Transverse colon (tissue), 4 donors: ENCODE data around the gene ATCAY. TPM values are rescaled to one million over a fixed set of nuclear protein-coding genes. Genes with fewer than 3 reads are reported as not detected.
A peak's percentile ranks its signal among the peaks of the same experiment; 100 is the strongest.

Experiments used
- DNase-seq: peaks from one replicate; pipeline ENCODE4 v3.0.0-alpha.2; 2019
- H3K27ac ChIP-seq, 4 donors: fragments of 200-600 bp; sonication (generic); 2 replicates each; pipeline ENCODE4 v1.5.1; 2016 to 2018; ENCODE audit warnings: inconsistent platforms in 4 of 4
- H3K27me3 ChIP-seq: fragments of 200-600 bp; sonication (generic); 2 replicates; pipeline ENCODE4 v1.5.1; 2017; ENCODE audit warnings: inconsistent platforms
- H3K36me3 ChIP-seq, 4 donors: fragments of 200-600 bp; sonication (generic); 2 replicates each; pipeline ENCODE4 v1.5.1; 2017 to 2019; ENCODE audit warnings: inconsistent platforms in 4 of 4
- H3K4me1 ChIP-seq, 4 donors: fragments of 200-600 bp; sonication (generic); 2 replicates each; pipeline ENCODE4 v1.5.1; 2017 to 2020; ENCODE audit warnings: inconsistent platforms in 4 of 4
- H3K4me3 ChIP-seq, 4 donors: fragments of 200-600 bp; sonication (generic); 1 replicate in 1 of 4; 2 replicates in 3 of 4; pipeline versions ENCODE4 v1.5.1 to v1.6.1; 2017 to 2019; ENCODE audit warnings: inconsistent platforms in 4 of 4
- H3K9me3 ChIP-seq, 2 donors: fragments of 200-600 bp; sonication (generic); 2 replicates each; pipeline ENCODE4 v1.5.1; 2017 to 2019; ENCODE audit warnings: inconsistent platforms in 2 of 2
- CTCF ChIP-seq, 5 experiments: fragments of 200-600 bp in 3 of 5; fragments of 450-650 bp in 2 of 5; sonication (generic) in 3 of 5; IDR thresholded peaks; 1 replicate in 2 of 5; 2 replicates in 3 of 5; pipeline ENCODE4 v1.5.1; 2016 to 2017; ENCODE audit warnings: antibody characterized with exemption in 5 of 5, inconsistent platforms in 3 of 5, mild to moderate bottlenecking in 2 of 5, moderate library complexity in 1 of 5
- EP300 ChIP-seq: sonication (generic); formaldehyde crosslinking; IDR thresholded peaks from one replicate; pipeline ENCODE4 v1.6.1; 2017; ENCODE audit warnings: antibody characterized with exemption, low read depth
- POLR2A ChIP-seq: fragments of 450-650 bp; IDR thresholded peaks from one replicate; pipeline ENCODE4 v1.6.1; 2016; ENCODE audit warnings: antibody characterized with exemption, mild to moderate bottlenecking, moderate library complexity
- POLR2AphosphoS5 ChIP-seq, 3 donors: sonication (generic); formaldehyde crosslinking; IDR thresholded peaks; one replicate each; pipeline ENCODE4 v1.6.1; 2016; ENCODE audit warnings: antibody characterized with exemption in 3 of 3
- WGBS, 2 donors: methylation state at CpG; one replicate each; pipeline ENCODE4 v1.1.5; 2018; ENCODE audit warnings: low coverage in 1 of 2; 5-methylcytosine and 5-hydroxymethylcytosine counted together
- in situ Hi-C, 4 donors: fragments of 200-750 bp; cut with MboI; loops; one replicate each; pipeline versions ENCODE4 v1.15.0 to v1.15.1; 2017; ENCODE audit warnings: low sequenced_read_pairs in 3 of 4, low pct_ligation_motif_present in 1 of 4, low pct_unique_long_range_greater_than_20kb in 1 of 4
- intact Hi-C: fragments of 100-400 bp; cut with DNase I; formaldehyde crosslinking; loops from one replicate; pipeline ENCODE4 v1.15.1; 2023; ENCODE audit warnings: low total_unique reads
- total RNA-seq, 4 donors: library from RNA; depleted of rRNA; stranded (reverse); fragments of >200 nt; gene quantifications; one replicate each; pipeline ENCODE4 v1.1.0, GENCODE V29; 2016

Gene ATCAY
- total RNA-seq, 4 donors from 2014 or later = 0.32 to 0.60 (median 0.55) TPM; not detected in 1

GRCh38 chr19:3855320-3855719 is 25.2 kb upstream of the ATCAY start:
- Histone ChIP-seq H3K27me3 (no peaks in the 10 kb centered on the region), H3K4me1 (no peaks in the 10 kb centered on the region), H3K4me3 (no peak overlapping the region), H3K27ac (no peak overlapping the region), H3K36me3 (no peaks in the 10 kb centered on the region), H3K9me3 (peaks cover 0 to 7% of the 10 kb centered on the region in 2 donors)
- WGBS, 2 donors = 64 to 65% methylated on average over 14 to 19 of the region's 19 CpGs
- intact Hi-C loops = no loop called here
- in situ Hi-C loops = no loop called here
- DNase-seq = peak; percentile 54
- TF ChIP-seq CTCF (IDR thresholded peaks at IDR 0.05) = no peak
- no peak for TF ChIP-seq EP300
- TF ChIP-seq POLR2AphosphoS5 (IDR thresholded peaks at IDR 0.05) = no peak

GRCh38 chr19:3857449-3858003 is 23.0 kb upstream of the ATCAY start:
- Histone ChIP-seq H3K27me3 (no peaks in the 10 kb centered on the region), H3K4me1 (no peaks in the 10 kb centered on the region), H3K9me3 (no peaks in the 10 kb centered on the region), H3K4me3 (no peak overlapping the region), H3K36me3 (no peaks in the 10 kb centered on the region), H3K27ac (no peak overlapping the region)
- TF ChIP-seq POLR2AphosphoS5 (IDR thresholded peaks at IDR 0.05) = no peak
- no peak for TF ChIP-seq EP300
- TF ChIP-seq CTCF (IDR thresholded peaks at IDR 0.05) = no peak
- TF ChIP-seq POLR2A = no peak
- 69 to 81% methylated on average over 7 to 12 of the region's 12 CpGs for WGBS, 2 donors
- intact Hi-C loops (no loop called here), in situ Hi-C loops (no loop called here)
- no peak for DNase-seq

- Histone ChIP-seq H3K27ac (no peak overlapping the region), H3K36me3 (no peaks in the 10 kb centered on the region), H3K4me3 (no peak overlapping the region), H3K4me1 (no peaks in the 10 kb centered on the region), H3K9me3 (no peaks in the 10 kb centered on the region), H3K27me3 (peaks cover 4% of the 10 kb centered on the region)
- no peak for DNase-seq
- TF ChIP-seq POLR2A (no peak), EP300 (no peak), POLR2AphosphoS5 (IDR thresholded peaks at IDR 0.05) (no peak)
- WGBS, 2 donors = 85% methylated on average over 17 of the region's 17 CpGs; no CpG with 5 or more reads in 1 of the 2 donors
- intact Hi-C loops = no loop called here
- in situ Hi-C loops = loop anchor here in 1 of 4 donors (10.0 kb wide), 1 partner anchor 364 kb away; the partner anchor contains the start of gene EBI3
Measured at GRCh38 chr19:3860499-3860898, 20.0 kb upstream of the ATCAY start.

GRCh38 chr19:3862826-3863500 is 17.5 kb upstream of the ATCAY start:
- Histone ChIP-seq H3K9me3 (no peaks in the 10 kb centered on the region), H3K4me1 (no peaks in the 10 kb centered on the region), H3K4me3 (no peak overlapping the region), H3K36me3 (no peaks in the 10 kb centered on the region), H3K27ac (no peak overlapping the region), H3K27me3 (peaks cover 27% of the 10 kb centered on the region)
- in situ Hi-C loops = loop anchor here in 1 of 4 donors (10.0 kb wide), 1 partner anchor 362 kb away; the partner anchor contains the start of gene EBI3
- intact Hi-C loops = no loop called here
- 80% methylated on average over 24 of the region's 25 CpGs; no CpG with 5 or more reads in 1 of the 2 donors for WGBS, 2 donors
- TF ChIP-seq CTCF (IDR thresholded peaks at IDR 0.05) (no peak), EP300 (no peak), POLR2AphosphoS5 (IDR thresholded peaks at IDR 0.05) (no peak), POLR2A (no peak)
- DNase-seq = no peak
